ENCODE data around the gene MORC4.

DNA sequence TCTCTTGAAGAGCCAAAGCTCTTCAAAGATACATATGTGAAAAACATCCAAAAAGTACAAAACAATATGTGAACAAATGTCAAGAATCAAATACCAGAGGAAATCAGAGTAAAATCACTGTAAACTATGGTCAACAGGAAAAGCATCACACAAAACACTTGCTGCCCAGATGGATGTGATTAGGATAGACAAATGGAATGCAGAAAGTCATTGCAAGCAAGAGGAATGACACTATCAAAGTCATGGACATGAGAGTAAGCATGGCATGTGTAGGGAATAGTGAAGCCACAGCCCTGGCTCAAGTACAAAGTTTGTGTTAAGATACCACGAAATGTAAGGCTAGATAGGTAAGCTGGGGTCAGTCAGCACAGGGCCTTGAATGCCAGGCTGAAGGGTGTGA is 42.2 kb downstream of the MORC4 start:
- no peak for TF ChIP-seq CTCF (IDR thresholded peaks at IDR 0.05 in 4 of 5, conservative IDR thresholded peaks at IDR 0.05 in 1 of 5)
- no peak for TF ChIP-seq POLR2A (IDR thresholded peaks at IDR 0.05)
